Inflammatory macrophage treated with lipopolysaccharide for 1 hour (primary cell): ENCODE measurements around the gene MMRN1.
A peak's percentile ranks its signal among the peaks of the same experiment; 100 is the strongest.

Experiments
- DNase-seq, 2 donors: peaks; one replicate each; pipeline ENCODE4 v3.0.0-alpha.2; 2020 to 2022

The MMRN1 gene

GRCh38 chr4:89909889-89910288 lies 15.2 kb downstream of the MMRN1 start:
- DNase-seq = no peak

GRCh38 chr4:89913623-89914022 lies 19.0 kb downstream of the MMRN1 start:
- no peak for DNase-seq

GRCh38 chr4:89914609-89915550 lies 20.2 kb downstream of the MMRN1 start:
- no peak for DNase-seq

- DNase-seq = no peak
These were observed 21.3 kb downstream of the MMRN1 start for GRCh38 chr4:89915937-89916336.

- no peak for DNase-seq
These were observed 28.3 kb downstream of the MMRN1 start for GRCh38 chr4:89922848-89923416.

- DNase-seq = no peak
These were observed 34.2 kb downstream of the MMRN1 start for GRCh38 chr4:89928838-89929237.

- no peak for DNase-seq
These were observed 34.9 kb downstream of the MMRN1 start for GRCh38 chr4:89929425-89930159.

- DNase-seq = no peak
These were observed 44.9 kb downstream of the MMRN1 start for GRCh38 chr4:89939546-89939945.

GRCh38 chr4:89939994-89940393 lies 45.3 kb downstream of the MMRN1 start:
- DNase-seq = no peak

GRCh38 chr4:89942811-89943210 lies 48.2 kb downstream of the MMRN1 start:
- DNase-seq = no peak

GRCh38 chr4:89949782-89950387 lies 55.2 kb downstream of the MMRN1 start:
- DNase-seq = peak; percentile 2 to 4

- DNase-seq = no peak
These were observed 57.8 kb downstream of the MMRN1 start for GRCh38 chr4:89952458-89952857.

- no peak for DNase-seq
These were observed 60.4 kb downstream of the MMRN1 start for GRCh38 chr4:89954906-89955695.

- DNase-seq = no peak
These were observed 62.6 kb downstream of the MMRN1 start for GRCh38 chr4:89957046-89957926.

- no peak for DNase-seq
These were observed 87.2 kb downstream of the MMRN1 start for GRCh38 chr4:89981789-89982334.

GRCh38 chr4:89988268-89988667 lies 93.6 kb downstream of the MMRN1 start:
- no peak for DNase-seq

GRCh38 chr4:89992744-89993143 lies 98.1 kb downstream of the MMRN1 start:
- DNase-seq = no peak

GRCh38 chr4:89994176-89994873 lies 99.7 kb downstream of the MMRN1 start:
- no peak for DNase-seq

- no peak for DNase-seq
These were observed 100.4 kb downstream of the MMRN1 start for GRCh38 chr4:89995006-89995405.

- no peak for DNase-seq
These were observed 101.2 kb downstream of the MMRN1 start for GRCh38 chr4:89995814-89996213.
